Activated T-helper 1 cell treated with anti-CD3 and anti-CD28 coated beads, Interleukin-2, amount 50 U/mL, for 16 hours (primary cell): ENCODE measurements around the gene FADS3.

ENCODE experiments used
- DNase-seq, 2 donors: peaks; one replicate each; pipeline ENCODE4 v3.0.0-alpha.2; 2020; ENCODE audit warnings: low read depth in 1 of 2, low spot score in 1 of 2

FADS3 gene

DNA sequence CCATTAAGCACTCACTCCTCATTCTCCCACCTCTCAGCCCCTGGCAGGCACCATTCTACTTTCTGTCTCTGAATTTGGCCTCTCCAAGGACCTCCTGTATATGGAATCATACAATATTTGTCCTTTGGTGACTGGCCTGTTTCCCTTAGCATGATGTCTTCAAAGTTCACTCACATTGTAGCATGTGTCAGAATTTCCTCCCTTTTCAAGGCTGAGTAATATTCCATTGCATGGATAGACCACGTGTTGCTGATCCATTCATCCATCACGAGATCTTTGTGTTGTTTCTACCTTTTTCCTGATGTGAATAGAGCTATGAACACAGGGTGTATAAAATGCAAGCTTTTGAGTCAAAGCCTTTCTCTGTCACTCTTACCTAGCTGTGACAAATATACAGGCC lies 51.6 kb downstream of the FADS3 start:
- no peak for DNase-seq

DNA sequence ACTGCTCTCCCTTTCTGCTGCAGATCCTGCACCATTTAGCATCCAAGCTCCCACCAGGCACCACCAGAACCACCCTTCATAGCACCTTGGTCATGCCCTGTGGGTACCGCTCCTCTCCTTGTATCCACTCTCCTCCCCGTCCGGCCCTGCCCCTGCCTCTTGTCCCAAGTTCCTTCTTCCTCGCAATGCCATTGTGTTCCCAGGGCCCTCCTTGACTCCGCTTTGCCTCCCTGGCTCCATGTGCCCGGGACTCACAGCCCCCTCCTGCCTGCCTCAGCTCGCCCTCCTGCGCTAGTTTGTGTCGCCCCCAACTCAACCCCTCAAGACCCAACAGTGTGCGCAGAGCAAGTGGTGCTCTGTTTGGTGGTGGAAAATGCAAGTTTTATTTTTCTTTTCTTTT lies 52.4 kb downstream of the FADS3 start:
- no peak for DNase-seq

DNA sequence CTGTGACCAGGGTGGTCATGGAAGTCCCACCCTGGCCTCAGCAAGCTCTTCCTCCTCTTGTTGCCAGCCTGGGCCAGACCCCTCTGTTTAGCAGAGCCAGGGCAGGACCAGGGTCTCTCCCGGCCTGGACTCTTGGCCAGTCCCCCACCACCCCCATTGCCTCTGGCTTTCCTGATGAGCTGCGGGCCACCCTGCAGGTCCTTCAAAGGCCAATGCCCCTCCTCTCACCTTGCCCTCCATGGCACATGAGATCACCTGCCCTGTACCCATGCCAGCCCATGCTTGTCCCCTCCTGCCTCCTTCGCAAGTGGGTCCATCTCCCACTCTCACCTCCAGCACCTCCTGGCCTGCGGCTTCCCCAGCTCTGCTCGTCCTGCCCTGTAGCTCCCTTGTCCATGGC lies 52.8 kb downstream of the FADS3 start:
- DNase-seq, result no peak

DNA sequence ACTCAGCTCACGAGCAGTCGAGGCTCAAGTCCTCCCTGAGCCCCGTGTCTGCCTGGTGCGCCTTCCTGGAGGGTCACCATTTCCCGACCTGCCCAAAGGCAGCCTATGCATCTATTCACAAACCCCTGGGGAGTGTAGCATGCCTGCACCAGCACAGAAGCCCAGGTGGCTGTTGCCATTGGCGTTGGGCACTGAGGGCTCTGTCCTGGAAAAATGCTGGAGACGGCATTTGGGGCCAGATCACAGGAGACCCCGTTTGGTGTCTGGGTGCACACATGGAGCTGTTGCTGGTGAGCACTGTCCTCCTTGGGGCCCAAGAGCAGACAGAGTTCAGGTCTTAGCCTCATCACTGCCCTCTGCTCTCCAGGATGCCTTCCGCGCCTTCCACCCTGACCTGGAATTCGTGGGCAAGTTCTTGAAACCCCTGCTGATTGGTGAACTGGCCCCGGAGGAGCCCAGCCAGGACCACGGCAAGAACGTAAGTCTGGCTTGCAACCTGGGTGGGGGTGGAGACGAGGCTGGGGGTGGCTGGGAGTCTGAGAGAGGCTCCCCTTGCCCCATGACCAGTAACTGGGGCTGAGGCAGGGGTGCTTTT lies 53.8 kb downstream of the FADS3 start:
- no peak for DNase-seq

DNA sequence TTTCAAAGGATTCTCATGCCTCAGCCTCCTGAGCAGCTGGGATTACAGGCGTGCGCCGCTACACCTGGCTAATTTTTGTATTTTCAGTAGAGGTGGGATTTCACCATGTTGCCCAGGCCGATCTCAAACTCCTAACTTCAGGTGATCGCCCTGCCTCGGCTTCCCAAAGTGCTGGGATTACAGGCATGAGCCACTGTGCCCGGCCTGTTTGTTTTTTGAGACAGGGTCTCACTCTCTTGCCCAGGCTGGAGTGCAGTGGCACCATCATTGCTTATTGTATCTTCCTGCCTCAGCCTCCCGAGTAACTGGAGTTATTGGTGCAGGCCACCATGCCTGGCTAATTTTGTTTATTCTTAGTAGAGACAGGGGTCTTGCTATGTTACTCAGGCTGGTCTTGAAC lies 55.2 kb downstream of the FADS3 start:
- no peak for DNase-seq

DNA sequence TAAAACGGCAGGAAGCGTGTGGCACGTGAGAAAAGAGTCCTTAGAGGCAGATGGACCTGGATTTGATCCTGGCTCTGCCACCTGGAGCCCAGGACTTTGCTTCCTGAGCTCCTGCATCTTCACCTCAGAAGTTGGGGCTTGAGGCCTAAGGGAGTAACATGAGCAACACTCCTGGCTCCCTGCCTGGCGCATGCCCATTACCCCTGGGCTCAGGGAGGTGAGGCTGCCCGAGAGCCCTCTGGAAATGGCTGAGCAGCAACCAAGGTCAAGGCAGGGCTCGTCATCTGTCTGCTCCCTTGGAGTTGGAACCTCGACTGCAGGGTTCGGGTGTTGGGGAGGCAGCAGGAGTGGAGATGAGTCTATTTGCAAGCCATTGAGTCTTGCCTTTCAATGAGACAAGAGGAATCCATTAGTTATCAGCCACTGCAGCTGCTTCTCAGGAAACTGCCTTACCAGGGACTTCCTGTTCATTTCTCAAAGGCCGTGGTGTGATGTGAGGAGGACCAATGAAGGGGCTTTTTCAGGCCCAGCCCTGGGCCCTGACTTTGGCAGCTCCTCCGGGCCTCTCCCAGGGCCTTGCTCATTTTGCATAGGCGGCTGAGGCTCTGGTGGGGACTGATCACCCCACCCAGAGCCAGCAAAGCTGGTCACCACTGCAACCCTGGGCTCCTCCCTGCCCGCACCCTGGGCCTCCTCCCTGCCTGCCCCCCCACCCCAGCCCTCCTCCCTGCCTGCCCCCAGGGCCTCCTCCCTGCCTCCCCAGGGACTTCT lies 56.9 kb downstream of the FADS3 start:
- peak in 1 of 2 donors; percentile 13 for DNase-seq

DNA sequence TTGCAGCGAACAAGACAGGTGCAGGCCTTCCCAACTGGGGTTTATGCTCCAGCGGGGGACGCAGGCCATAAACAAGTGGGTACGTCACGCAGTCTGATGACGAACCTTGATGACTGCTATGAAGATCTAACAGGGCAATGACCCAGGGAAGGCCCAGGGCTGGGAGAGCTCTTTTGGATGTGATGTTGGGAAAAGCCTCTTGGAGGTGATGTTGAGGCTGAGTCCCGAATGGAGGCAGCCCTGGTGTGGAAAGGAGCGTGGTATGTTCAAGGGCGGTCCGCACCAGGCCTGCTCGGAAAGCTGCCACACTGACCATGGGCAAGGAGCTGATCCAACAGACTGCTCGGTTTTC lies 57.4 kb downstream of the FADS3 start:
- DNase-seq, result no peak

DNA sequence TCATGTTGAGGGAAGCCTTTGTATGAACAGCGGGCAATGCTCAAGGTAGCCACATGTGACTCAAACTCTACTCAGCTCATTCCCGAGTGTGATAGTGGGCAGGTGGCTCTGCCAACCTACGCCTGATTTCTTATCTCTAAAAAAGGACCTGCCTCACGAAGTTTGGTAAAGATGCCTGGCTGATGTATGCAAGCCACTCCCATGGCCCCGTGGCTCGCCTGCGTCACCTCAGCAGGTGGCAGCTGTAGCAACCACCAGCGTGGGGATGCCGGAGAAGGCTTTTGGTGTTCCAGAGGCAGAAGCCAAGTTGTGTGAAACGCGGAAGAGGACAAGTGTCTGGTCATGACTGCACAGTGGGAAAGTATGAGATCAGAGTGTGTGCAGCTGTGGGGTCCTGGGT lies 57.9 kb downstream of the FADS3 start:
- DNase-seq, result no peak

DNA sequence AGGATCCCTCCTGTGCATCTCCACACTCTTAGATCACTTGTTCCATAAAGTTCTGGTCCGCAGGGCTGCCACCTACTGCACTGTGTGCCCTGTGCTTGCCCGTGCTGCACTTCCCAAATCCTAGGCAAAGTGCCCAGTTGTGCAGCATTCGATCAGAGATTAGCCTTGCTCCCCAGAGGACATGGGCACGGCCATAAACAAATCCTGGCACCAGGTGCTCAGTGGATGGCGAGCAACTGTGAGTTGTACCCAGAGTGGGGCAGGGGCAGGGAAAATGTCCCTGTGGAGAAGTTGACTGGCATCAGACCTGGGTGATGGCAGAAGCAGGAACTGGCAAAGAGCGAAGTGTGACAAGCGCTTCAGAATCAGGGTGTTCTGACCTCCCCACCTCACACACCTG lies 58.6 kb downstream of the FADS3 start:
- no peak for DNase-seq

DNA sequence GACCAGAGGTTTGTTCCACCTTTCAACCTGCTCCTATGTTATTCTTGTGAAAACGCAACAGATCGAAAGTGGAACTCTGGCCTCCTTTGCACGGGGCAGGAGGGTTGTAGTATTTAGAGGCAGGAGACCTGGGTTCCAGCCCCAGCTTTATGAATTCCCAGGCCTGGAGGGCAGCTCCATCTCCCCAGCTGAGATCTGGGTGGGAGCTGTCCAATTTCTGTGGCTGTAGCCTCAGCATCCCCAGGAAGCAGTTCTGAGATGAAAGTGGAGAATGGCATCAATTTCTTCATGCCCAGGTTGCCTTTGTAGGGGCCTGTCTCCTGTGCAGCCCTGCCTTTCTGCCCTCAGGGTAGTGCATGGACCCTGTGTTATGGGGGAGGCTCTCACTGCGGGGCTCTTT lies 59.1 kb downstream of the FADS3 start:
- no peak for DNase-seq

DNA sequence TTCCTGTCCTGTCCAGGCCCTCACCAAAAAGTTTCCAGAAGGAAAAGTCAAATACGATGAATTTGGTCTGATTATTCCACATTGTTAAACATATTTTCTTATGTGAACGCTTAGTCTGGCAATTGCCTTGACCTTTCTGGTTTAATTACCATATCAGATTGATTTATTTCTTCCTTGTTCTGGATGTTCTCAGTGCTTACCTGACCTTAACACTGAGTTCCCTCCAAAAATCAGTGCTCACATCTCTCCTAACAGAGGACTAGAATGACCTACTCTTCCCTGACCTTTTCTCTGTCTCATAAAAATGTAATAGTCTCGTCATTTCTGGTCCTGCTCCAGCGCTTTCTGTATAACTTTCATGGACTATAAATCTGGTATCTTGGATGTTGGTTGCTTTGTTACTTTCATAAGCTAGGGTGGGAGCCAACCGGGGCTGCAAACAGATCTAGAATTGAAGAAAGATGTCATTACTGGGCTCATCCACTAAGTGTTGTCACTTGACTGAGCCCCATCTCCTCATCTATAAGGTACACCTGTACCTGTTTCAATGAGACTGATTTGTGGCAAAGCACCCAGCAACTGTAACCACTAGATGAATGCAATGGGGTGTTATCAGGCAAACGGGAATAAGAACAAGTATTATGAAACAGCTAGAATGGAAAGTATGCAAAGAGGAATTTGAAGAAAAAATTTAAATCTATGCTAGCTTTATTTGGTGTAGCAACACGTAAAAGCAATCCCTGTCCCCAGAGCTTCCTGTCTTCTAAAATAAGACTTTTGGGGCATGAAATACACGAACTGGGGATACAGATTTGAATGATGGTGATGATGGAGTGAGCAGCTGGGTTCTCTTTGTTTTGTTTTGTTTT lies 60.9 kb downstream of the FADS3 start:
- no peak for DNase-seq

DNA sequence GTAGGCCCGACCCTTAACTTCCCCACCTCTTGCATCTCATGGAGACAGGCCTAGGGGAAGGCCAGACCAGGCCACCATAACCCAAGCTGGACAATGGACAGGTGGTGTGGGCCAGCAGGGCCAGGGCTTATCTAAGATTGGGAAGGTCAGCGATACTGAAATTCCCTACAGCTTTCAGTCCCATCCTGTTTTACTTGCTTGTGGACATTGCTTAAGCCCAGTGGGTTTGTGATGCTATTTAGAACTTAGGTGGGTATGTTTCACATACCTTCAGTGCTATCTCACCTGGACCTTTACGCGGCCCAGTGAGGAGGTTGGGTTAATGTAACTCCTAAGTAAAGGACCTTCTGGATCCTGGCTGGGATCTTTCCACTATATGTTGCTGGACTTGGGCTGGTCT lies 61.5 kb downstream of the FADS3 start:
- no peak for DNase-seq

DNA sequence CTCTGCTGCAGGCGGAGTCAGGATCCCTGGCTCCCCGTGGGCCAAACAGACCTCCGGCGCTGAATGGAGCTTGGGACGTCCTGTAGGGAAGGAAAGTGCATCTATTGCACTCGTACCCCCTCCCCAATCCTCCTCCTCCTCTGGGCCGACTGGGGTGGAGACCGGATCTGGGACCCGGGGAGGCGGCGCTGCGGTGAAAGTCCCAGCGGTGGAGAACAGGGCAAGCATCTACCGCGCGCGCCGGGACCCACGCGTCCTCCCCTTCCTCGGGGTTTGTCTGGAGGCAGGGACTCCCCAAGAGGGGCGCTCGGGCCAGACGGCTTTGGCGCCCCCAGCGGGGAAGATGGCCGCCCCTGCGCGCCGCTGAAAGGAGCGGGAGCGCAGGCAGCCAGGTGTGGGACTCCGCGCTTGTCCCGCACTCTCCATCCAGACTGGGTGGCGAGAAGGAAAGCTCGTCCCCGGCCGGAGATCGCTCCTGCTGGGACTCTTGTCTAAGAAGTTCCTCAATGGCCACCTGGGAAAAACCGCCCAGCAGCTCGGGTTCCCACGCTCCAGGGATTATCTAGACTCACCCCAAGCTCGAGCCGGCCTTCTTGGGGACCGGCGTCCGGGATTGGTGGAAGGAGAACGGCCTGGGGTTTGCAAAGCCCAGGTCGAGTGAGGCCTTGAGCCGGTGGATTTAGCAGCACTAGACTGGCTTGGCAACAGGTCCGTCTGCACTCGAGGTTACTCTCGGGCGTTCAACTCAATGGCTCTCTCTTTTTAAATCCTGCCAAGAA lies 62.5 kb downstream of the FADS3 start:
- no peak for DNase-seq

DNA sequence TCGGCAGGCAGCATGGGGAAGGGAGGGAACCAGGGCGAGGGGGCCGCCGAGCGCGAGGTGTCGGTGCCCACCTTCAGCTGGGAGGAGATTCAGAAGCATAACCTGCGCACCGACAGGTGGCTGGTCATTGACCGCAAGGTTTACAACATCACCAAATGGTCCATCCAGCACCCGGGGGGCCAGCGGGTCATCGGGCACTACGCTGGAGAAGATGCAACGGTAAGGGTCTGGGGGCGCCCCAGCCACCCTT lies 63.0 kb downstream of the FADS3 start:
- no peak for DNase-seq

DNA sequence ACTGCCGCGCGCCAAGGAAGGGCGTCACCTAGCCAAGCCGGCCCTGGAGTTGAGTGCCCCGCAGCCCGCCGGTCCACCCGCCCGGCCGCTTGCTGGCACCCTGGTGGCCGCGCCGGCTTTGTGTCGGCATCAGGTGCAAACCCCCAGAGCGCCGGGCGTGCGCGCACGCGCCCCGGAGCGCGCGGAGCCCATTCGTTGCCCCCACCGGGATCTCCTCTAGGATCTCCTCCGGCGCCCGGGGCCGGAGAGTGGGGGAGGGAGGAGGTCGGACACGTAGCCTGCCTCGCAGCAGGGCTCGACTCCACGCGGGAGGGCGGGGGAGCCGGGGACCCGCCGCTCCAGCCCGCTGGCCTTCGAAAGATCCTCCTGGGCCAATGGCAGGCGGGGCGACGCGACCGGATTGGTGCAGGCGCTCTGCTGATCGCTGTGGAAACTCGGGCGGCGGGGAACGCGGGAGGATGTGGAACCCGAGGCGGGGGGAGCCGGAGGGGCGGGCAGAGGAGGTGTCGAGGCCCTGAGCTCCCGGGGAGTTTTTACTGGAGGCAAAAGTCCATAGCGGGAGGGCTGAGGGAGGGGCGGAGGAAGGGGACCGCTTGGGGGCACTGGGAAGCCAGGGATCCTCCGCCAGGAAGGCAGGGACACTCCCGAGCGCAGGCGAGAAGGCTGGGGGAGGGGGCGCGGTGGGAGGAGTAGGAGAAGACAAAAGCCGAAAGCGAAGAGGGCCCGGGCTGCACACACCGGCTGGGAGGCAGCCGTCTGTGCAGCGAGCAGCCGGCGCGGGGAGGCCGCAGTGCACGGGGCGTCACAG lies 63.6 kb downstream of the FADS3 start, which contains the start of gene FADS2:
Gene FADS2, plus strand, starts transcription at position 730 of the 808 bp plus-strand sequence. CDS start 91 bp downstream, outside the sequence.
- DNase-seq, result peak; percentile 23 to 42

DNA sequence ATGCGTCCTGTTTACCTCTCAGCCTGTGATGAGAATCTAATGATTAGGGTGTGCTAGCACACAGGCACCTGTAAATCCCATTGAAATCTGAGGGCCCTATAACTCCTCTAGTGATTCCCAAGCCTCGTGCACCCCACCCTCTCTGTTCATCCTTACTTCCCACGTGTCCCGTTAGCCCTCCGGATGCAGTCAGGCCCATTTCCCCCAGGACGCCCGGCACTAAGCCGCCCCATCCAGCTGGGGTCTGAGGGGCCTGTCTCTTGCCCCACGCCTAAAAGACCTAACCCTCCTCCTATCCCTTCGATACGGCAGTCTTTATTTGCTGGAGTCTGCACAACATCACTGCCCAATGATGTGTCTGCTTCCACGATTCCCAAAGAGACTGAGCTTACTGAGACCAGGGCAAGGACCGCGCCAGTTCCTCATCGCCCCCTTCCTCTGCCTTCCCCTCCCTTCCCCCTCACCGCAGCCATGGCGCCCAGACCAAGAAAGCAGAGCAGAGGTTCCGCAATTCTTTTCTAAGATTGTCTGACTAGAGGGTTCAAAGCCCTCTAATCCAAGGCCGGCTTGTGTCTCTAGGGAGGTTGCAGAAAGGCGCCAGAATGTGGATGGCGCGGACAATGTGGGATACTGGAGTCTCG lies 64.3 kb downstream of the FADS3 start:
- no peak for DNase-seq
